HG03354 (cell line): ENCODE data around the gene ARSI.

Experiments
- ATAC-seq: cut with Tn5 transposase; IDR thresholded peaks from one replicate; pipeline ENCODE4 v1.9.1; 2021; ENCODE audit warnings: mild to moderate bottlenecking; ENCODE audit not compliant: unreplicated experiment, poor library complexity, severe bottlenecking

The ARSI gene

GRCh38 chr5:150310246-150310645 is 7.5 kb upstream of the ARSI start:
- no peak for ATAC-seq

GRCh38 chr5:150309886-150310239 is 7.2 kb upstream of the ARSI start:
- ATAC-seq: no peak

- no peak for ATAC-seq
These were observed 6.6 kb upstream of the ARSI start for GRCh38 chr5:150309101-150309885.

- no peak for ATAC-seq
These were observed 5.1 kb upstream of the ARSI start for GRCh38 chr5:150307617-150308426.

- ATAC-seq: no peak
These were observed 4.1 kb upstream of the ARSI start for GRCh38 chr5:150306775-150307174.

- ATAC-seq: no peak
These were observed 2.9 kb upstream of the ARSI start for GRCh38 chr5:150305557-150305956.

GRCh38 chr5:150305095-150305494 is 2.4 kb upstream of the ARSI start:
- ATAC-seq: no peak

GRCh38 chr5:150304481-150305081 is 1.9 kb upstream of the ARSI start:
- ATAC-seq: no peak

- ATAC-seq: no peak
These were observed 1.1 kb upstream of the ARSI start for GRCh38 chr5:150303660-150304386.

GRCh38 chr5:150303070-150303615 is 438 bp upstream of the ARSI start:
- ATAC-seq: no peak

- no peak for ATAC-seq
These were observed 804 bp downstream of the ARSI start for GRCh38 chr5:150301901-150302300.

GRCh38 chr5:150301170-150301505 is 1.6 kb downstream of the ARSI start:
- ATAC-seq: no peak

GRCh38 chr5:150300496-150301169 is 2.1 kb downstream of the ARSI start:
- no peak for ATAC-seq

GRCh38 chr5:150299571-150300327 is 3.0 kb downstream of the ARSI start:
- ATAC-seq: no peak

- no peak for ATAC-seq
These were observed 3.8 kb downstream of the ARSI start for GRCh38 chr5:150298701-150299451.

- no peak for ATAC-seq
These were observed 4.6 kb downstream of the ARSI start for GRCh38 chr5:150297934-150298595.

GRCh38 chr5:150297236-150297890 is 5.3 kb downstream of the ARSI start:
- ATAC-seq: no peak
